IMR-90 (cell line): ENCODE measurements around the gene LSM6. TPM values are rescaled to one million over a fixed set of nuclear protein-coding genes. Genes with fewer than 3 reads are reported as not detected.
A peak's percentile ranks its signal among the peaks of the same experiment; 100 is the strongest.

Experiments used
- ATAC-seq: fragments of 200-7000 bp; cut with Tn5 transposase; 2 replicates; pipeline ENCODE4 v1.9.1; 2020; ENCODE audit warnings: low read depth, mild to moderate bottlenecking, moderate library complexity
- BruUV-seq: library from RNA; stranded (reverse); fragments of 400-500 nt; replicated peaks from 2 replicates; lab custom pipeline; 2021; lab: Mats Ljungman, UMichigan
- CTCF ChIA-PET: fragments of 300-600 bp; formaldehyde crosslinking; extraction: SDS; loops from one replicate; lab custom pipeline; 2021; ENCODE audit warnings: antibody characterized with exemption; lab: Yijun Ruan, JAX
- POLR2A ChIA-PET: fragments of 300-600 bp; sonication (Branson Sonifier 250); formaldehyde crosslinking; loops from one replicate; lab custom pipeline; 2022; ENCODE audit warnings: antibody characterized with exemption; ENCODE audit not compliant: unreplicated experiment; lab: Charles Lee
- DNase-seq: peaks from one replicate; pipeline ENCODE4 v3.0.0; 2013
- H2AFZ ChIP-seq: replicated peaks from 2 replicates; pipeline ENCODE3; 2013; ENCODE audit warnings: low read length, mild to moderate bottlenecking; ENCODE audit not compliant: poor library complexity
- H2AK5ac ChIP-seq: 2 replicates; pipeline ENCODE4 v1.6.1; 2013; ENCODE audit warnings: low read depth, low read length, inconsistent platforms
- H2AK9ac ChIP-seq: replicated peaks from 2 replicates; pipeline ENCODE3; 2013; ENCODE audit warnings: mild to moderate bottlenecking, low read depth, low read length, moderate library complexity; ENCODE audit not compliant: poor library complexity
- H2BK120ac ChIP-seq: 2 replicates; pipeline ENCODE4 v1.6.1; 2013; ENCODE audit warnings: low read depth, low read length, inconsistent platforms
- H2BK15ac ChIP-seq: 3 replicates; pipeline ENCODE4 v1.6.1; 2013; ENCODE audit warnings: low read depth, low read length, inconsistent platforms
- H2BK20ac ChIP-seq: 2 replicates; pipeline ENCODE4 v1.6.1; 2013; ENCODE audit warnings: low read depth, mild to moderate bottlenecking, inconsistent platforms, low read length, moderate library complexity
- H2BK5ac ChIP-seq: 2 replicates; pipeline ENCODE4 v1.6.1; 2013; ENCODE audit warnings: mild to moderate bottlenecking, low read depth, low read length, inconsistent platforms; ENCODE audit not compliant: poor library complexity, severe bottlenecking
- H3K14ac ChIP-seq: replicated peaks from 2 replicates; pipeline ENCODE4 v1.6.1; 2013; ENCODE audit warnings: low read depth, low read length, inconsistent platforms
- H3K18ac ChIP-seq: 2 replicates; pipeline ENCODE4 v1.6.1; 2013; ENCODE audit warnings: low read depth, low read length, control low read depth
- H3K23ac ChIP-seq: 2 replicates; pipeline ENCODE4 v1.6.1; 2013; ENCODE audit warnings: low read depth, low read length, inconsistent platforms
- H3K27ac ChIP-seq: 2 replicates; pipeline ENCODE4 v1.5.1; 2013; ENCODE audit warnings: mild to moderate bottlenecking, control low read depth, low read length; ENCODE audit not compliant: insufficient read depth
- H3K27me3 ChIP-seq: 2 replicates; pipeline ENCODE4 v1.6.1; 2013; ENCODE audit warnings: low read length; ENCODE audit not compliant: control insufficient read depth, insufficient read depth
- H3K36me3 ChIP-seq: 2 replicates; pipeline ENCODE4 v1.6.1; 2013; ENCODE audit warnings: low read length, mixed read lengths; ENCODE audit not compliant: control insufficient read depth, insufficient read depth
- H3K4ac ChIP-seq: 2 replicates; pipeline ENCODE4 v1.6.1; 2013; ENCODE audit warnings: low read depth, low read length, inconsistent platforms
- H3K4me1 ChIP-seq: 2 replicates; pipeline ENCODE4 v1.6.1; 2013; ENCODE audit warnings: low read length, mixed read lengths; ENCODE audit not compliant: control insufficient read depth, insufficient read depth
- H3K4me2 ChIP-seq: 2 replicates; pipeline ENCODE4 v1.6.1; 2013; ENCODE audit warnings: low read depth, mild to moderate bottlenecking, control low read depth, low read length, moderate library complexity
- H3K4me3 ChIP-seq: 2 replicates; pipeline ENCODE4 v1.5.1; 2013; ENCODE audit warnings: low read depth, mild to moderate bottlenecking, control low read depth, low read length, moderate library complexity; ENCODE audit not compliant: insufficient read depth
- H3K56ac ChIP-seq: 2 replicates; pipeline ENCODE4 v1.6.1; 2013; ENCODE audit warnings: low read length, inconsistent platforms; ENCODE audit not compliant: insufficient read depth; ENCODE audit errors: extremely low read depth
- H3K79me1 ChIP-seq, 2 experiments: 2 replicates each; pipeline ENCODE4 v1.6.1; 2013; ENCODE audit warnings: low read length in 2 of 2, inconsistent platforms in 1 of 2, low read depth in 1 of 2
- H3K9ac ChIP-seq: 2 replicates; pipeline ENCODE4 v1.6.1; 2013; ENCODE audit warnings: low read depth, low read length, control low read depth
- H3K9me1 ChIP-seq: 2 replicates; pipeline ENCODE4 v1.6.1; 2013; ENCODE audit warnings: low read length, inconsistent platforms; ENCODE audit not compliant: insufficient read depth
- H3K9me3 ChIP-seq: 2 replicates; pipeline ENCODE4 v1.6.1; 2013; ENCODE audit warnings: low read length; ENCODE audit not compliant: control insufficient read depth, insufficient read depth
- H4K20me1 ChIP-seq: 2 replicates; pipeline ENCODE4 v1.6.1; 2013; ENCODE audit warnings: low read length, inconsistent platforms; ENCODE audit not compliant: insufficient read depth
- H4K5ac ChIP-seq: 2 replicates; pipeline ENCODE4 v1.6.1; 2013; ENCODE audit warnings: mild to moderate bottlenecking, low read depth, low read length, control low read depth
- H4K8ac ChIP-seq, 2 experiments: 2 replicates each; pipeline ENCODE4 v1.6.1; 2013; ENCODE audit warnings: low read depth in 2 of 2, low read length in 2 of 2, control low read depth in 1 of 2, inconsistent platforms in 1 of 2
- H4K91ac ChIP-seq: 2 replicates; pipeline ENCODE4 v1.6.1; 2013; ENCODE audit warnings: low read depth, low read length, inconsistent platforms; ENCODE audit not compliant: insufficient read depth
- BHLHE40 ChIP-seq: fragments of 150-350 bp; IDR thresholded peaks from 2 replicates; pipeline ENCODE4 v1.6.1; 2016; ENCODE audit warnings: mild to moderate bottlenecking, low read depth, low read length
- CHD1 ChIP-seq: IDR thresholded peaks from 2 replicates; pipeline ENCODE4 v1.6.1; 2012; ENCODE audit warnings: low read depth, low read length, improper control_type of control experiment
- SMC3 ChIP-seq: fragments of 150-350 bp; IDR thresholded peaks from 2 replicates; pipeline ENCODE4 v1.6.1; 2016; ENCODE audit warnings: low read depth, mild to moderate bottlenecking, antibody characterized with exemption, low read length, moderate library complexity
- WGBS, 2 experiments: methylation state at CpG; one replicate each; pipeline versions ENCODE4 v1.1.5 to v1.1.7; 2013; ENCODE audit warnings: missing lambda C conversion rate in 2 of 2; ENCODE audit not compliant: insufficient read length in 1 of 2; ENCODE audit errors: extremely low coverage in 2 of 2; 5-methylcytosine and 5-hydroxymethylcytosine counted together
- dilution Hi-C: fragments of 300-500 bp; cut with HindIII; formaldehyde crosslinking; loops from one replicate; pipeline ENCODE4 v1.14.3; 2018; ENCODE audit warnings: low sequenced_read_pairs; ENCODE audit not compliant: unreplicated experiment
- in situ Hi-C: fragments of 300-500 bp; cut with MboI; formaldehyde crosslinking; loops from 3 replicates; pipeline ENCODE4 v1.14.3; 2019; ENCODE audit warnings: low sequenced_read_pairs, inconsistent platforms, mixed read lengths
- intact Hi-C: fragments of 100-400 bp; cut with micrococcal nuclease; formaldehyde crosslinking; loops from 2 replicates; pipeline ENCODE4 v1.10.0; 2022
- polyA plus RNA-seq, 3 experiments: library from polyadenylated mRNA; depleted of rRNA; stranded (reverse); fragments of >200 nt; gene quantifications; 2 replicates each; pipeline ENCODE4 v1.2.3, GENCODE V29; 2012; ENCODE audit warnings: low replicate concordance in 1 of 3
- total RNA-seq: library from RNA; depleted of rRNA; stranded (reverse); fragments of >200 nt; gene quantifications from 2 replicates; pipeline ENCODE4 v1.2.3, GENCODE V29; 2012
- TF ChIP-seq, protein P1 (sequence below): fragments of 150-350 bp; IDR thresholded peaks from 2 replicates; pipeline ENCODE4 v1.6.1; 2017; ENCODE audit warnings: mild to moderate bottlenecking, antibody characterized with exemption, low read length, low read depth

LSM6 gene
- total and polyA plus RNA-seq, 2 of the 4 experiments (the other 2 are of a cell fraction), result 13.4 to 17.4 TPM

DNA sequence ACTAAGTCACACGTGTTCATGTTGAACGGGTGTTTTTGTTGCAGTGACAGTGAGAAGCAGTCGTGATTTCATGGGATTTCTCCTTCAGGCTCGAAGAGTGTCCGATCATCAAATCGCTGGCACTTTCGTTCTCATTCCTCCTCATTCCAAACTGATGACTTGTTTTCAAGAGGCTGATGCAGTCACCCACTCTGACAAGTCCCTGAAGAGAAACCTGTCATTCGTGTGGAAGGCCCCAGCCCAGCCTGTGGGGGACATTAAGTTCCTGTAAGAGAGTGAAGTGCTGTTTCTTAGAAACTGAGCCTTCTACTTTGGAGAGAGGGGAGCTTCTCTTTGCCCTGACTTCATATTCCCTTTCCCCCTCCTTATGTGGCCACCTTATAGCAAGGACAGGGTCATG lies 46.8 kb downstream of the LSM6 start:
- TF ChIP-seq, protein P1, sequence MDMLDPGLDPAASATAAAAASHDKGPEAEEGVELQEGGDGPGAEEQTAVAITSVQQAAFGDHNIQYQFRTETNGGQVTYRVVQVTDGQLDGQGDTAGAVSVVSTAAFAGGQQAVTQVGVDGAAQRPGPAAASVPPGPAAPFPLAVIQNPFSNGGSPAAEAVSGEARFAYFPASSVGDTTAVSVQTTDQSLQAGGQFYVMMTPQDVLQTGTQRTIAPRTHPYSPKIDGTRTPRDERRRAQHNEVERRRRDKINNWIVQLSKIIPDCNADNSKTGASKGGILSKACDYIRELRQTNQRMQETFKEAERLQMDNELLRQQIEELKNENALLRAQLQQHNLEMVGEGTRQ, result no peak
- no peak for TF ChIP-seq BHLHE40
- TF ChIP-seq SMC3, result no peak
- TF ChIP-seq CHD1, result no peak
- Histone ChIP-seq H4K8ac (peak overlapping the region in 1 of 2 experiments; percentile 60; a peak in 1 of 4 replicates), H2BK20ac (no peak overlapping the region; the same call in 1 of the 2 replicates), H3K14ac (0 out of 2 replicates have a peak overlapping the region, but pooled peaks have one; percentile 48), H3K27ac (no peak overlapping the region), H3K9me3 (no peaks in the 10 kb centered on the region), H3K4me3 (no peak overlapping the region; the same call in 1 of the 2 replicates), H3K4ac (no peak overlapping the region; the same call in 1 of the 2 replicates), H3K56ac (no peak overlapping the region), H2BK5ac (no peak overlapping the region), H3K4me2 (peak overlapping the region; percentile 85), H2AK5ac (no peak overlapping the region), H2AK9ac (no peak overlapping the region), H2BK15ac (no peak overlapping the region; the same call in 2 of the 3 replicates), H4K5ac (no peak overlapping the region), H3K23ac (no peak overlapping the region; the same call in 1 of the 2 replicates), H3K36me3 (no peaks in the 10 kb centered on the region), H4K91ac (no peak overlapping the region), H4K20me1 (no peaks in the 10 kb centered on the region), H3K9ac (no peak overlapping the region), H2AFZ (peak overlapping the region; percentile 74), H2BK120ac (peak overlapping the region; percentile 52; the same call in 1 of the 2 replicates), H3K4me1 (no peaks in the 10 kb centered on the region), H3K27me3 (no peaks in the 10 kb centered on the region; the same call in 1 of the 2 replicates), H3K79me1 (no peaks in the 10 kb centered on the region), H3K9me1 (no peaks in the 10 kb centered on the region), H3K18ac (no peak overlapping the region)
- dilution Hi-C loops, result no loop called here
- CTCF ChIA-PET, result no interaction called here
- WGBS, 2 experiments, result 58% methylated on average over 5 of the region's 8 CpGs; no CpG with 5 or more reads in 1 of the 2 experiments
- intact Hi-C loops, result loop anchor here (5.0 kb wide), 1 partner anchor 195 kb away; no protein-coding TSS in a partner anchor
- BruUV-seq, result no TSS peak
- POLR2A ChIA-PET, result no interaction called here
- ATAC-seq (peak; percentile 35), DNase-seq (peak; percentile 54)
- in situ Hi-C loops, result no loop called here
